Mesenchymal stem cell (in vitro differentiated cells and primary cell): ENCODE data around the gene TSPEAR.

Experiments used
- DNase-seq: peaks from one replicate; pipeline ENCODE4 v3.0.0-alpha.2; 2013
- H2AFZ ChIP-seq: one replicate; pipeline ENCODE4 v1.6.1; 2013; ENCODE audit warnings: low read depth, mild to moderate bottlenecking, control low read depth, inconsistent platforms, low read length, moderate library complexity
- H2AK5ac ChIP-seq: 2 replicates; pipeline ENCODE4 v1.6.1; 2013; ENCODE audit warnings: low read length, moderate library complexity, mild to moderate bottlenecking, inconsistent platforms; ENCODE audit not compliant: severe bottlenecking
- H2BK120ac ChIP-seq: one replicate; pipeline ENCODE4 v1.6.1; 2013; ENCODE audit warnings: low read depth, mild to moderate bottlenecking, inconsistent platforms, low read length, moderate library complexity
- H2BK12ac ChIP-seq, 2 experiments: one replicate each; pipeline ENCODE4 v1.6.1; 2013; ENCODE audit warnings: inconsistent platforms in 2 of 2, low read length in 2 of 2, mild to moderate bottlenecking in 2 of 2, moderate library complexity in 2 of 2, control low read depth in 1 of 2
- H2BK15ac ChIP-seq: one replicate; pipeline ENCODE4 v1.6.1; 2013; ENCODE audit warnings: mild to moderate bottlenecking, low read depth, inconsistent platforms; ENCODE audit not compliant: poor library complexity, severe bottlenecking
- H2BK5ac ChIP-seq: 2 replicates; pipeline ENCODE4 v1.6.1; 2013; ENCODE audit warnings: low read depth, mild to moderate bottlenecking, low read length, control low read depth, inconsistent platforms; ENCODE audit not compliant: poor library complexity, severe bottlenecking
- H3K14ac ChIP-seq, 2 experiments: one replicate each; pipeline ENCODE4 v1.6.1; 2013; ENCODE audit warnings: inconsistent platforms in 2 of 2, low read length in 2 of 2, control low read depth in 1 of 2, mild to moderate bottlenecking in 1 of 2, moderate library complexity in 1 of 2
- H3K18ac ChIP-seq, 2 experiments: one replicate each; pipeline ENCODE4 v1.6.1; 2013; ENCODE audit warnings: inconsistent platforms in 2 of 2, low read length in 2 of 2, control low read depth in 1 of 2, low read depth in 1 of 2, mild to moderate bottlenecking in 1 of 2
- H3K23ac ChIP-seq, 2 experiments: one replicate each; pipeline ENCODE4 v1.6.1; 2013; ENCODE audit warnings: inconsistent platforms in 2 of 2, low read length in 2 of 2, mild to moderate bottlenecking in 2 of 2, moderate library complexity in 2 of 2, control low read depth in 1 of 2
- H3K27ac ChIP-seq: 2 replicates; pipeline ENCODE4 v1.5.1; 2013; ENCODE audit warnings: mild to moderate bottlenecking, moderate library complexity, low read length, control low read depth, inconsistent platforms; ENCODE audit not compliant: poor library complexity, severe bottlenecking
- H3K27me3 ChIP-seq, 2 experiments: 2 replicates each; pipeline versions ENCODE4 v1.6.1 to v1.7.0; 2013; ENCODE audit warnings: low read length in 2 of 2, mild to moderate bottlenecking in 2 of 2, moderate library complexity in 2 of 2, control low read depth in 1 of 2, inconsistent platforms in 1 of 2; ENCODE audit not compliant: control insufficient read depth in 1 of 2, insufficient read depth in 1 of 2
- H3K36me3 ChIP-seq, 2 experiments: 2 replicates each; pipeline versions ENCODE4 v1.6.1 to v1.7.0; 2013; ENCODE audit warnings: low read length in 2 of 2, control low read depth in 1 of 2, inconsistent platforms in 1 of 2, low read depth in 1 of 2, mild to moderate bottlenecking in 1 of 2; ENCODE audit not compliant: insufficient read depth in 2 of 2, control insufficient read depth in 1 of 2
- H3K4ac ChIP-seq, 2 experiments: one replicate each; pipeline ENCODE4 v1.6.1; 2013; ENCODE audit warnings: inconsistent platforms in 2 of 2, low read length in 2 of 2, mild to moderate bottlenecking in 2 of 2, moderate library complexity in 2 of 2, control low read depth in 1 of 2, low read depth in 1 of 2
- H3K4me1 ChIP-seq: 2 replicates; pipeline ENCODE4 v1.6.1; 2013; ENCODE audit warnings: low read depth, low read length, control low read depth; ENCODE audit not compliant: control insufficient read depth, insufficient read depth
- H3K4me2 ChIP-seq: 2 replicates; pipeline ENCODE4 v1.6.1; 2013; ENCODE audit warnings: low read length, mild to moderate bottlenecking, inconsistent platforms; ENCODE audit not compliant: poor library complexity, severe bottlenecking
- H3K4me3 ChIP-seq, 2 experiments: 2 replicates each; pipeline versions ENCODE4 v1.5.1 to v1.7.0; 2013; ENCODE audit warnings: low read length in 2 of 2, mild to moderate bottlenecking in 2 of 2, control low read depth in 1 of 2, low read depth in 1 of 2; ENCODE audit not compliant: insufficient read depth in 1 of 2
- H3K79me1 ChIP-seq: replicated peaks from 2 replicates; pipeline ENCODE4 v1.6.1; 2013; ENCODE audit warnings: mild to moderate bottlenecking, control low read depth, low read length, inconsistent platforms; ENCODE audit not compliant: poor library complexity, severe bottlenecking
- H3K9ac ChIP-seq: 2 replicates; pipeline ENCODE4 v1.7.0; 2013; ENCODE audit warnings: mild to moderate bottlenecking, low read length, moderate library complexity
- H3K9me3 ChIP-seq: 2 replicates; pipeline ENCODE4 v1.7.0; 2013; ENCODE audit warnings: mild to moderate bottlenecking, low read length; ENCODE audit not compliant: control insufficient read depth
- H4K8ac ChIP-seq: one replicate; pipeline ENCODE4 v1.6.1; 2013; ENCODE audit warnings: inconsistent platforms, mild to moderate bottlenecking, low read length, moderate library complexity
- H4K91ac ChIP-seq: one replicate; pipeline ENCODE4 v1.6.1; 2013; ENCODE audit warnings: mild to moderate bottlenecking, low read length, inconsistent platforms
- WGBS: methylation state at CpG from one replicate; pipeline ENCODE4 v1.1.7; 2013; ENCODE audit warnings: mixed read lengths; 5-methylcytosine and 5-hydroxymethylcytosine counted together

The TSPEAR gene

DNA sequence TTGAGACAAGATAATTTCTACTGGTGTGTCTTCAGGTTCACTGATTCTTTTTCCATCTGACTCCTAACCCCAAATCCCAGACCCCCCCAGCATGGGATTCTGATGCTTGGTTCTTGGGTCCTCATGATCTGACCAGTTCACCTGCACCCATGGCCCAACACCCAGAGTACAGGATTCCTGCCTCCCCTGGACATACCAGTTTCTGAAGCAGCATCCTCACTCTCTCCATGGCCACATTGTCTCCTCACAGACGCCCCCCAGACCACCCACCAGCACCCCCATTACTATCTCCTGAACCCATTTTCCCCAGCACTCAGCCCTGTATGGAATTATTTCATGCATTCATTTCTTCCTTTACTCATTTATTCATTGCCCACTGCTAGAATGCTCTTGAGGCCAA is 54.5 kb downstream of the TSPEAR start:
- Histone ChIP-seq H2BK12ac (no peak overlapping the region), H3K4me3 (no peak overlapping the region), H4K91ac (no peak overlapping the region), H3K79me1 (no peaks in the 10 kb centered on the region), H2BK15ac (no peak overlapping the region), H3K9me3 (peaks cover 14% of the 10 kb centered on the region), H2AFZ (no peak overlapping the region), H3K36me3 (no peaks in the 10 kb centered on the region), H3K14ac (no peak overlapping the region), H2BK120ac (no peak overlapping the region), H3K4me2 (no peak overlapping the region), H3K27me3 (no peaks in the 10 kb centered on the region), H3K4ac (no peak overlapping the region), H3K9ac (no peak overlapping the region), H3K27ac (no peak overlapping the region), H3K23ac (no peak overlapping the region), H4K8ac (no peak overlapping the region), H2BK5ac (no peak overlapping the region), H3K4me1 (peaks cover 2% of the 10 kb centered on the region), H3K18ac (no peak overlapping the region), H2AK5ac (no peak overlapping the region)
- 18% methylated on average over 1 of the region's 1 CpG for WGBS
- DNase-seq = no peak

DNA sequence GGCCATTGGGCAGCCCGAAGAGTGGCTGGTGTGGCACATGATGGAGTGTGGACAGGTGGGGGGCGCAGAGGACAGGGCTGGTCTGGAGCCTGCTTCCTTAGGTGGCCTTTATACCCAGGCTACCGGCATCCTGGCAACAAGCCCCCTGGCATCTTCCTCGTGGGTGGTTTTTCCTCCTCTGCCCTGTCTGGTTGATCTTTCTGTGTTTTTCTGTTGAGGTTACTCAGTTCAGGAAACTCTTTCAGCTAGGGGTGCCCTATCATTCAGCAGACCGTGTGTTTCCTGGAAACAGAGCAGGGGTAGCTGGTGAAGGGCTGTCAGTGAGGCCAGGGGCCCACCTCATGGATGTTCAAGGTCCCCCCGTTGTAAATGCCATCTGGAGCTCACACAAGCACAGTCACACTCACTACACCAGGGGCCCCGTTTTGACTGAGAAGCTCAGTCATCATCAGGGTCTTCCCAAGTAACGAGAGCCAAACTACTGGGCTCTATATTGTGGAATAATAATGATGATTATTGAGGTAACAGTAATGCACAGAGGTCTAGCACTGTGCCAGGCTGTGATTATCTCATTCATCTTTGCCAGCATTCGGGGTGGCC is 56.7 kb downstream of the TSPEAR start, which contains the start of gene KRTAP12-4:
KRTAP12-4 (minus strand) TSS at position 84 of the 600 bp plus-strand sequence; CDS start at position 39, 45 bp downstream.
- no peak within 1 kb of the TSS for H2AFZ ChIP-seq
- H3K9me3 ChIP-seq = peaks cover 11% of the 10 kb centered on the region
- H3K23ac ChIP-seq = no peak within 1 kb of the TSS
- H3K36me3 ChIP-seq = no peaks in the 10 kb centered on the region
- H3K27ac ChIP-seq = no peak within 1 kb of the TSS
- no peak within 1 kb of the TSS for H3K9ac ChIP-seq
- no peaks in the 10 kb centered on the region for H3K79me1 ChIP-seq
- WGBS = 68% methylated on average over 9 of the region's 9 CpGs
- H2BK120ac ChIP-seq = no peak within 1 kb of the TSS
- H3K4me3 ChIP-seq = no peak within 1 kb of the TSS
- H2BK5ac ChIP-seq = no peak within 1 kb of the TSS
- no peak within 1 kb of the TSS for H3K4ac ChIP-seq
- H3K27me3 ChIP-seq = no peaks in the 10 kb centered on the region
- H3K14ac ChIP-seq = no peak within 1 kb of the TSS
- H2BK12ac ChIP-seq = no peak within 1 kb of the TSS
- H2AK5ac ChIP-seq = no peak within 1 kb of the TSS
- peaks cover 2% of the 10 kb centered on the region for H3K4me1 ChIP-seq
- H3K4me2 ChIP-seq = no peak within 1 kb of the TSS
- no peak within 1 kb of the TSS for H3K18ac ChIP-seq
- no peak within 1 kb of the TSS for H2BK15ac ChIP-seq
- H4K8ac ChIP-seq = no peak within 1 kb of the TSS
- H4K91ac ChIP-seq = no peak within 1 kb of the TSS
- DNase-seq = no peak

DNA sequence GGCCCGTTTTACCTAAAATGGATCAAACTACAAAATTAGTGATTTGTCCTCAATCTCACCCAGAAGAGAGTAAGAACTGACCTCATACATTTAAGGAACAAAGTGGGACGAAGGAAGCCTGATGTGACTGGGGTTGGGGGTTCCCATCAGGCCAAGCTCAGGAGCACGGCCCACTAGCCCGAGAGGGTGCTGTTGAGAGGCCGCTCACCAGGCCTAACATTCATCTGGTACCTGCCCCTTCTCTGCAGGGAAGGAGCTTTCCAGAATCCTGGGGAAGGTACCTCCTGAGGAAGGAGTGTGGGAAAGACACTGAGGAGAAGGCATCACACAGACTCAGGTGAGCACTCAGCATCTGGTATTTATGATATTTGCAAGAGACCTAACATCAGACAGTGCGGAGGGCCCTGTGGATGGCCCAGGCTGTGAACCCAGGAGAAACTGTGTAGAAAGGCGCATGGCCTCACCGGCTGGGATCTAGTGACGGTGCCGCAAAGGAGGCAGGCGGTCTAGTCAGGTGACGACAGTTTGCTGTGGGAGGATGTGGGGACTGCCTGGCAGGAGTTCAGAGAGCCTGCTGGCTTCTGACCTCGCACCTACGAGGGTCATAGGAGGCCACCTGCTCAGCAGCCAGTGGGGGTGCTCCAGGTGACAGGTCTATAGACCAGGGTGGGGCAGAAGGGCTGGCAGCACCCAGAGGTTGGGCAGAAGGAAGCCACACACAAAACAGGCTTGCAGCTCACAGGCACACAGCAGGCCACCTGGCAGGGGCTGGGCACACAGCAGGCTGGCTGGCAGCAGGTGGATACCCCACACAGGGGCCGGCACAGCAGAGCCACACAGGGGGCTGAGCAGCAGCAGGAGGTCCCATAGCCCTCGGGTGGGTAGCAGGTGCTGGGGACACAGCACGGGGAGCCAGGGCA is 57.5 kb downstream of the TSPEAR start:
- H3K23ac ChIP-seq = no peak overlapping the region
- H2BK12ac ChIP-seq = no peak overlapping the region
- H2AK5ac ChIP-seq = no peak overlapping the region
- H4K91ac ChIP-seq = no peak overlapping the region
- 86% methylated on average over 17 of the region's 17 CpGs for WGBS
- H3K14ac ChIP-seq = no peak overlapping the region
- H2BK5ac ChIP-seq = no peak overlapping the region
- peaks cover 11% of the 10 kb centered on the region for H3K9me3 ChIP-seq
- H4K8ac ChIP-seq = no peak overlapping the region
- no peak overlapping the region for H2BK15ac ChIP-seq
- no peak overlapping the region for H3K4ac ChIP-seq
- H2BK120ac ChIP-seq = no peak overlapping the region
- no peaks in the 10 kb centered on the region for H3K36me3 ChIP-seq
- no peak overlapping the region for H3K27ac ChIP-seq
- H3K4me1 ChIP-seq = peaks cover 2% of the 10 kb centered on the region
- no peak for DNase-seq
- H3K9ac ChIP-seq = no peak overlapping the region
- H3K27me3 ChIP-seq = no peaks in the 10 kb centered on the region
- no peak overlapping the region for H2AFZ ChIP-seq
- no peak overlapping the region for H3K4me2 ChIP-seq
- H3K79me1 ChIP-seq = no peaks in the 10 kb centered on the region
- no peak overlapping the region for H3K4me3 ChIP-seq
- H3K18ac ChIP-seq = no peak overlapping the region

DNA sequence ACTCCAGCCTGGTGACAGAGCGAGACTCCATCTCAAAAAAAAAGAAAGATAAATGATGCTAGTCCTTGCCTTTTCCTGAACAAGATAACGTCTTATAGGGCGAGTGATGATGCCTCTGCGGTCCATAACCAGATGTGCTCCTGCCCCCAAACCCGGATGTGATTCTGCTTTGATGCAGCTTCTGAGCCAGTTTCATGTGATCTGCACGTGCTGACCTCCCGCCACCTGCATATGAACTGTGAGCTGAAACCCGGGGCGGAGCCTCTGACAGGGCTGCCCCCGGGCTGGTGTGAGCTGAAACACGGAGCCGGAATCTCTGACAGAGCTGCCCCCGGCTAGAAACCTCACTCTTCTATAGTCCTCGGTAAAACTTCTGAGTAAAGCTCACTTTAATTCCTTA is 58.2 kb downstream of the TSPEAR start:
- Histone ChIP-seq H3K36me3 (no peaks in the 10 kb centered on the region), H3K18ac (no peak overlapping the region), H3K4me3 (no peak overlapping the region), H2BK15ac (no peak overlapping the region), H3K4me1 (peaks cover 2% of the 10 kb centered on the region), H4K91ac (no peak overlapping the region), H2BK12ac (no peak overlapping the region), H3K14ac (no peak overlapping the region), H4K8ac (no peak overlapping the region), H2AFZ (no peak overlapping the region), H2BK5ac (no peak overlapping the region), H2BK120ac (no peak overlapping the region), H3K23ac (no peak overlapping the region), H3K79me1 (no peaks in the 10 kb centered on the region), H3K9ac (no peak overlapping the region), H2AK5ac (no peak overlapping the region), H3K9me3 (peaks cover 11% of the 10 kb centered on the region), H3K27me3 (peaks cover 0 to under 1% of the 10 kb centered on the region in 2 experiments), H3K4me2 (no peak overlapping the region), H3K4ac (no peak overlapping the region), H3K27ac (no peak overlapping the region)
- 81% methylated on average over 11 of the region's 14 CpGs for WGBS
- DNase-seq = no peak
